H7 (cell line): Measurements from ENCODE around the gene HNRNPA3. TPM values are rescaled to one million over a fixed set of nuclear protein-coding genes. Genes with fewer than 3 reads are reported as not detected.
"Not testable (repeated sequence)": the region's sequence is repeated elsewhere in the genome, so short reads cannot be mapped to it uniquely, and the experiment has no call there.

ENCODE experiments used
- DNase-seq: peaks from one replicate; pipeline ENCODE4 v3.0.0; 2012
- H3K27me3 ChIP-seq: 2 replicates; pipeline ENCODE4 v1.6.0; 2011; ENCODE audit warnings: mild to moderate bottlenecking, low read length; ENCODE audit not compliant: control insufficient read depth, insufficient read depth
- H3K36me3 ChIP-seq: replicated peaks from 2 replicates; pipeline ENCODE4 v1.5.1; 2011; ENCODE audit warnings: low read length; ENCODE audit not compliant: control insufficient read depth, insufficient read depth
- H3K4me3 ChIP-seq: 2 replicates; pipeline ENCODE4 v1.5.1; 2011; ENCODE audit warnings: low read depth, mild to moderate bottlenecking, control low read depth, low read length, moderate library complexity; ENCODE audit not compliant: insufficient read depth
- total RNA-seq: library from RNA; depleted of rRNA; stranded (reverse); fragments of >200 nt; shearing (Covaris generic); gene quantifications from 2 replicates; pipeline ENCODE4 v1.2.3, GENCODE V29; 2014

The HNRNPA3 gene
- total RNA-seq, 1 experiment from 2014 or later = 55.4 TPM

- Histone ChIP-seq H3K27me3 (no peaks in the 10 kb centered on the region), H3K36me3 (no peaks in the 10 kb centered on the region), H3K4me3 (no peak overlapping the region)
- DNase-seq = no peak
These were observed 32.2 kb upstream of the HNRNPA3 start for GRCh38 chr2:177180269-177181000.

- H3K27me3 ChIP-seq = no peaks in the 10 kb centered on the region
- H3K4me3 ChIP-seq = no peak overlapping the region
- DNase-seq = no peak
- no peaks in the 10 kb centered on the region for H3K36me3 ChIP-seq
These were observed 28.7 kb upstream of the HNRNPA3 start for GRCh38 chr2:177183860-177184259.

GRCh38 chr2:177184606-177185005 lies 28.0 kb upstream of the HNRNPA3 start:
- no peak overlapping the region for H3K4me3 ChIP-seq
- H3K27me3 ChIP-seq = no peaks in the 10 kb centered on the region
- DNase-seq = no peak
- no peaks in the 10 kb centered on the region for H3K36me3 ChIP-seq

- H3K4me3 ChIP-seq, H3K27me3 ChIP-seq, DNase-seq, H3K36me3 ChIP-seq: not testable (repeated sequence)
These were observed 26.6 kb upstream of the HNRNPA3 start for GRCh38 chr2:177186038-177186437.

- Histone ChIP-seq H3K27me3 (no peaks in the 10 kb centered on the region), H3K4me3 (no peak overlapping the region), H3K36me3 (no peaks in the 10 kb centered on the region)
- DNase-seq = no peak
These were observed 24.8 kb upstream of the HNRNPA3 start for GRCh38 chr2:177187631-177188312.

- DNase-seq = no peak
- no peaks in the 10 kb centered on the region for H3K27me3 ChIP-seq
- no peak overlapping the region for H3K4me3 ChIP-seq
- H3K36me3 ChIP-seq = no peaks in the 10 kb centered on the region
These were observed 23.8 kb upstream of the HNRNPA3 start for GRCh38 chr2:177188482-177189469.

GRCh38 chr2:177190941-177191340 lies 21.7 kb upstream of the HNRNPA3 start:
- no peak for DNase-seq
- Histone ChIP-seq H3K27me3 (no peaks in the 10 kb centered on the region), H3K36me3 (no peaks in the 10 kb centered on the region), H3K4me3 (no peak overlapping the region)

- Histone ChIP-seq H3K36me3 (no peaks in the 10 kb centered on the region), H3K27me3 (no peaks in the 10 kb centered on the region), H3K4me3 (no peak overlapping the region)
- DNase-seq = no peak
These were observed 19.8 kb upstream of the HNRNPA3 start for GRCh38 chr2:177192788-177193187.

GRCh38 chr2:177193240-177193639 lies 19.4 kb upstream of the HNRNPA3 start:
- H3K4me3 ChIP-seq = no peak overlapping the region
- no peaks in the 10 kb centered on the region for H3K36me3 ChIP-seq
- no peaks in the 10 kb centered on the region for H3K27me3 ChIP-seq
- no peak for DNase-seq

- peak; percentile 30 for DNase-seq
- Histone ChIP-seq H3K36me3 (no peaks in the 10 kb centered on the region), H3K27me3 (no peaks in the 10 kb centered on the region), H3K4me3 (no peak overlapping the region)
These were observed 17.4 kb upstream of the HNRNPA3 start for GRCh38 chr2:177195194-177195593.

GRCh38 chr2:177200419-177200818 lies 12.2 kb upstream of the HNRNPA3 start:
- not testable (repeated sequence) for H3K27me3 ChIP-seq, H3K4me3 ChIP-seq, DNase-seq, H3K36me3 ChIP-seq

- no peak for DNase-seq
- Histone ChIP-seq H3K27me3 (peaks cover 2% of the 10 kb centered on the region; the same call in 1 of the 2 replicates), H3K36me3 (no peaks in the 10 kb centered on the region), H3K4me3 (no peak overlapping the region)
These were observed 10.7 kb upstream of the HNRNPA3 start for GRCh38 chr2:177201919-177202346.

- Histone ChIP-seq H3K4me3 (no peak overlapping the region), H3K36me3 (no peaks in the 10 kb centered on the region), H3K27me3 (peaks cover 4% of the 10 kb centered on the region; the same call in 1 of the 2 replicates)
- peak; percentile 39 for DNase-seq
These were observed 8.2 kb upstream of the HNRNPA3 start for GRCh38 chr2:177204417-177204816.

GRCh38 chr2:177207101-177207500 lies 5.5 kb upstream of the HNRNPA3 start:
- Histone ChIP-seq H3K4me3 (no peak overlapping the region), H3K27me3 (peaks cover 4% of the 10 kb centered on the region; the same call in 1 of the 2 replicates), H3K36me3 (no peaks in the 10 kb centered on the region)
- no peak for DNase-seq
